ENCODE measurements around the gene ADAMTS14.

ADAMTS14 gene

DNA sequence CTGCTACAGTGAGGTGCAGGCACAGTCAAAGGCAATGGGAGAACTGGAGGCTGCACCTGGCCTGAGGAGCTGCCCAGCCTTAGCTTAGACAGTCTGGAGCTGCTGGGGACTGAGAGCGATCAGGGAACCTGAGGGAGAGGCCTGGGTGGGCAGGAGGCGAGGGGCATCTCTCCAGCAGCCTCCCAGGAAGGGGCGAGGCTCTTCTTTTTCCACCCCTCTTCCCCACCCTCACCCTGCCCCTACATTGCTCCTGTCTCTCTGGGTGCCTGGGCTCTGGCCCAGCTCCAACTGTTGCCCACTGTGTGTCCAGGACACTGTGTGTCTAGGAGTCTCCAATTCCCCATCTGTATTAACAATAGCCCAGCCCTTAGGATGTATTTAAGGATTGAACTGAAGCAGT lies 76.0 kb downstream of the ADAMTS14 start:
- Histone ChIP-seq H3K9me3 (ENCODE audit: insufficient read depth, low read length, severe bottlenecking) (no peaks in the 10 kb centered on the region), H3K4me1 (ENCODE audit: insufficient read depth, low read length) (peaks cover 10% of the 10 kb centered on the region), H3K9ac (ENCODE audit: low read depth, low read length) (no peak overlapping the region), H3K27me3 (ENCODE audit: insufficient read depth, low read length, poor library complexity) (no peaks in the 10 kb centered on the region), H3K27ac (ENCODE audit: low read length) (no peak overlapping the region), H3K4me3 (ENCODE audit: low read depth in 1 of 2, low read length in 2 of 2) (no peak overlapping the region), H3K36me3 (ENCODE audit: insufficient read depth, low read length) (no peaks in the 10 kb centered on the region), H2AFZ (ENCODE audit: low read depth, low read length) (no peak overlapping the region), H3K4me2 (ENCODE audit: insufficient read depth, low read length) (no peak overlapping the region), H4K20me1 (ENCODE audit: insufficient read depth, low read length) (no peaks in the 10 kb centered on the region), H3K79me2 (ENCODE audit: insufficient read depth, low read length) (no peaks in the 10 kb centered on the region)
- TF ChIP-seq, protein P1, sequence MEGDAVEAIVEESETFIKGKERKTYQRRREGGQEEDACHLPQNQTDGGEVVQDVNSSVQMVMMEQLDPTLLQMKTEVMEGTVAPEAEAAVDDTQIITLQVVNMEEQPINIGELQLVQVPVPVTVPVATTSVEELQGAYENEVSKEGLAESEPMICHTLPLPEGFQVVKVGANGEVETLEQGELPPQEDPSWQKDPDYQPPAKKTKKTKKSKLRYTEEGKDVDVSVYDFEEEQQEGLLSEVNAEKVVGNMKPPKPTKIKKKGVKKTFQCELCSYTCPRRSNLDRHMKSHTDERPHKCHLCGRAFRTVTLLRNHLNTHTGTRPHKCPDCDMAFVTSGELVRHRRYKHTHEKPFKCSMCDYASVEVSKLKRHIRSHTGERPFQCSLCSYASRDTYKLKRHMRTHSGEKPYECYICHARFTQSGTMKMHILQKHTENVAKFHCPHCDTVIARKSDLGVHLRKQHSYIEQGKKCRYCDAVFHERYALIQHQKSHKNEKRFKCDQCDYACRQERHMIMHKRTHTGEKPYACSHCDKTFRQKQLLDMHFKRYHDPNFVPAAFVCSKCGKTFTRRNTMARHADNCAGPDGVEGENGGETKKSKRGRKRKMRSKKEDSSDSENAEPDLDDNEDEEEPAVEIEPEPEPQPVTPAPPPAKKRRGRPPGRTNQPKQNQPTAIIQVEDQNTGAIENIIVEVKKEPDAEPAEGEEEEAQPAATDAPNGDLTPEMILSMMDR (IDR thresholded peaks at IDR 0.05; ENCODE audit: borderline replicate concordance, extremely low read depth, low read length, poor library complexity, severe bottlenecking): no peak
- no peak for TF ChIP-seq EZH2 (IDR thresholded peaks at IDR 0.05; ENCODE audit: borderline replicate concordance, low read depth, low read length, severe bottlenecking)
- no peak for DNase-seq
- no peak for ATAC-seq (ENCODE audit: insufficient read depth, low read depth)

DNA sequence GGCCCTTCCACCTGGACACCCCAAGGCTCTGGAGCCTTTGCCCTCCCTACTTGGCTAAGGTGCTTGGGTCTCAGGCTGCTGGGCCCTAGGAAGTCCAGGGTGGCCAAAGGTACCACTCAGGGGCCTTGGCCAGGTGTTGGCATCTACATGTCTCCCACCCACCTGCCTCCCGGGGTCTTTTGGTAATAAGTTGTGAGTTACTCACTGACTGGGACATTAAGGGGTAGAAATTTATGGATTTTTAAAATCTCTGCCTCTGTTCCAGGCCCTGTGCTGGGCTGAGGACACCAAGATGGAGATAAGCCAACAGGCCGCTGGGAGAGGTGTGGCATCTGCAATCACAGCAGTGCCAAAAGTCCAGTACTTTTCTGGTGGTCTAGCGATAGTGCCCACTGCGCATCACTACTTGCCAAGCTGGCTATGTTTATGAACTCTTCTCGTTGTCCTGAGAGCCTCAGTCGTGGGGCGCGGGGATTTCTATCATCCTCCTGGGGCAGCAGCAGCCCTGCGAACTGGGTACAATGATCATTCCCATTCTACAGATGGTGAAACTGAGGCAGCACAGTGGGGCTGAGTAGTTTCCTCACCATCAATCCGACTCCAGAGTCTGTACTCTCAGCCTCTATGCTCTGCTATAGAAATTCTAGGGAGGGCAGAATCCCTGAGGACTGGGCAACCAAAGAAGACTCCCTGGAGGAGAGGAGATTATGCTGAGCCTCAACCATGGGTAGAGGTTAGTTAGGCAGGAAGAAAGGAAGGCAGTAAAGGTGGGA lies 76.7 kb downstream of the ADAMTS14 start:
- Histone ChIP-seq H3K4me1 (ENCODE audit: insufficient read depth, low read length) (peaks cover 3% of the 10 kb centered on the region), H4K20me1 (ENCODE audit: insufficient read depth, low read length) (no peaks in the 10 kb centered on the region), H3K4me2 (ENCODE audit: insufficient read depth, low read length) (no peak overlapping the region), H3K4me3 (ENCODE audit: low read depth in 1 of 2, low read length in 2 of 2) (no peak overlapping the region), H3K79me2 (ENCODE audit: insufficient read depth, low read length) (no peaks in the 10 kb centered on the region), H3K27ac (ENCODE audit: low read length) (no peak overlapping the region), H3K36me3 (ENCODE audit: insufficient read depth, low read length) (no peaks in the 10 kb centered on the region), H2AFZ (ENCODE audit: low read depth, low read length) (no peak overlapping the region), H3K27me3 (ENCODE audit: insufficient read depth, low read length, poor library complexity) (no peaks in the 10 kb centered on the region), H3K9ac (ENCODE audit: low read depth, low read length) (no peak overlapping the region), H3K9me3 (ENCODE audit: insufficient read depth, low read length, severe bottlenecking) (no peaks in the 10 kb centered on the region)
- no peak for TF ChIP-seq EZH2 (IDR thresholded peaks at IDR 0.05; ENCODE audit: borderline replicate concordance, low read depth, low read length, severe bottlenecking)
- TF ChIP-seq, protein P1 (IDR thresholded peaks at IDR 0.05; ENCODE audit: borderline replicate concordance, extremely low read depth, low read length, poor library complexity, severe bottlenecking): no peak
- DNase-seq (no peak), ATAC-seq (ENCODE audit: insufficient read depth, low read depth) (no peak)

DNA sequence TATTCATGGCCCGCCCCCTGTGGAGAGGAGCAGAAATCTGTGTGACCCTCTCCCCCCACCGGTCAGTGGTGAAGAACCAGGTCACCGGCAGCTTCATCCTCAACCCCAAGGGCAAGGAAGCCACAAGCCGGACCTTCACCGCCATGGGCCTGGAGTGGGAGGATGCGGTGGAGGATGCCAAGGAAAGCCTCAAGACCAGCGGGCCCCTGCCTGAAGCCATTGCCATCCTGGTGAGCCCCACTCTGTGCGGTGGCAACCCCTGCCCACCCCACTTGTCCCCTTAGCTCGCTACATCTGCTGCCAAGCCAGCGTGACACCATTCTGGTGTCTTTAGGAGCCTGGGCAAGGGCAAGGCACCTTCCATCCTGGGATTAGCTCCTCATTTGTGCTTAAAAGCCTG lies 77.5 kb downstream of the ADAMTS14 start:
- no peak overlapping the region for H3K27ac ChIP-seq (ENCODE audit: low read length)
- no peak for DNase-seq
- H3K27me3 ChIP-seq (ENCODE audit: insufficient read depth, low read length, poor library complexity): no peaks in the 10 kb centered on the region
- H3K9me3 ChIP-seq (ENCODE audit: insufficient read depth, low read length, severe bottlenecking): no peaks in the 10 kb centered on the region
- no peak overlapping the region for H3K4me3 ChIP-seq (ENCODE audit: low read depth in 1 of 2, low read length in 2 of 2)
- H3K79me2 ChIP-seq (ENCODE audit: insufficient read depth, low read length): no peaks in the 10 kb centered on the region
- H3K4me1 ChIP-seq (ENCODE audit: insufficient read depth, low read length): no peaks in the 10 kb centered on the region
- H3K4me2 ChIP-seq (ENCODE audit: insufficient read depth, low read length): no peak overlapping the region
- H3K9ac ChIP-seq (ENCODE audit: low read depth, low read length): no peak overlapping the region
- H2AFZ ChIP-seq (ENCODE audit: low read depth, low read length): no peak overlapping the region
- TF ChIP-seq EZH2 (IDR thresholded peaks at IDR 0.05; ENCODE audit: borderline replicate concordance, low read depth, low read length, severe bottlenecking): no peak
- TF ChIP-seq, protein P1 (IDR thresholded peaks at IDR 0.05; ENCODE audit: borderline replicate concordance, extremely low read depth, low read length, poor library complexity, severe bottlenecking): no peak
- H4K20me1 ChIP-seq (ENCODE audit: insufficient read depth, low read length): no peaks in the 10 kb centered on the region
- H3K36me3 ChIP-seq (ENCODE audit: insufficient read depth, low read length): no peaks in the 10 kb centered on the region
- no peak for ATAC-seq (ENCODE audit: insufficient read depth, low read depth)
